IMR-90 (cell line): Measurements from ENCODE around the gene CHST8. TPM values are rescaled to one million over a fixed set of nuclear protein-coding genes. Genes with fewer than 3 reads are reported as not detected.

Source experiments
- ATAC-seq: fragments of 200-7000 bp; cut with Tn5 transposase; 2 replicates; pipeline ENCODE4 v1.9.1; 2020; ENCODE audit warnings: low read depth, mild to moderate bottlenecking, moderate library complexity
- BruUV-seq: library from RNA; stranded (reverse); fragments of 400-500 nt; replicated peaks from 2 replicates; lab custom pipeline; 2021; lab: Mats Ljungman, UMichigan
- CTCF ChIA-PET: fragments of 300-600 bp; formaldehyde crosslinking; extraction: SDS; loops from one replicate; lab custom pipeline; 2021; ENCODE audit warnings: antibody characterized with exemption; lab: Yijun Ruan, JAX
- POLR2A ChIA-PET: fragments of 300-600 bp; sonication (Branson Sonifier 250); formaldehyde crosslinking; loops from one replicate; lab custom pipeline; 2022; ENCODE audit warnings: antibody characterized with exemption; ENCODE audit not compliant: unreplicated experiment; lab: Charles Lee
- DNase-seq: peaks from one replicate; pipeline ENCODE4 v3.0.0; 2013
- H2AFZ ChIP-seq: replicated peaks from 2 replicates; pipeline ENCODE3; 2013; ENCODE audit warnings: low read length, mild to moderate bottlenecking; ENCODE audit not compliant: poor library complexity
- H2AK5ac ChIP-seq: 2 replicates; pipeline ENCODE4 v1.6.1; 2013; ENCODE audit warnings: low read depth, low read length, inconsistent platforms
- H2AK9ac ChIP-seq: replicated peaks from 2 replicates; pipeline ENCODE3; 2013; ENCODE audit warnings: mild to moderate bottlenecking, low read depth, low read length, moderate library complexity; ENCODE audit not compliant: poor library complexity
- H2BK120ac ChIP-seq: 2 replicates; pipeline ENCODE4 v1.6.1; 2013; ENCODE audit warnings: low read depth, low read length, inconsistent platforms
- H2BK15ac ChIP-seq: 3 replicates; pipeline ENCODE4 v1.6.1; 2013; ENCODE audit warnings: low read depth, low read length, inconsistent platforms
- H2BK20ac ChIP-seq: 2 replicates; pipeline ENCODE4 v1.6.1; 2013; ENCODE audit warnings: low read depth, mild to moderate bottlenecking, inconsistent platforms, low read length, moderate library complexity
- H2BK5ac ChIP-seq: 2 replicates; pipeline ENCODE4 v1.6.1; 2013; ENCODE audit warnings: mild to moderate bottlenecking, low read depth, low read length, inconsistent platforms; ENCODE audit not compliant: poor library complexity, severe bottlenecking
- H3K14ac ChIP-seq: replicated peaks from 2 replicates; pipeline ENCODE4 v1.6.1; 2013; ENCODE audit warnings: low read depth, low read length, inconsistent platforms
- H3K18ac ChIP-seq: 2 replicates; pipeline ENCODE4 v1.6.1; 2013; ENCODE audit warnings: low read depth, low read length, control low read depth
- H3K23ac ChIP-seq: 2 replicates; pipeline ENCODE4 v1.6.1; 2013; ENCODE audit warnings: low read depth, low read length, inconsistent platforms
- H3K27ac ChIP-seq: 2 replicates; pipeline ENCODE4 v1.5.1; 2013; ENCODE audit warnings: mild to moderate bottlenecking, control low read depth, low read length; ENCODE audit not compliant: insufficient read depth
- H3K27me3 ChIP-seq: 2 replicates; pipeline ENCODE4 v1.6.1; 2013; ENCODE audit warnings: low read length; ENCODE audit not compliant: control insufficient read depth, insufficient read depth
- H3K36me3 ChIP-seq: 2 replicates; pipeline ENCODE4 v1.6.1; 2013; ENCODE audit warnings: low read length, mixed read lengths; ENCODE audit not compliant: control insufficient read depth, insufficient read depth
- H3K4ac ChIP-seq: 2 replicates; pipeline ENCODE4 v1.6.1; 2013; ENCODE audit warnings: low read depth, low read length, inconsistent platforms
- H3K4me1 ChIP-seq: 2 replicates; pipeline ENCODE4 v1.6.1; 2013; ENCODE audit warnings: low read length, mixed read lengths; ENCODE audit not compliant: control insufficient read depth, insufficient read depth
- H3K4me2 ChIP-seq: 2 replicates; pipeline ENCODE4 v1.6.1; 2013; ENCODE audit warnings: low read depth, mild to moderate bottlenecking, control low read depth, low read length, moderate library complexity
- H3K4me3 ChIP-seq: 2 replicates; pipeline ENCODE4 v1.5.1; 2013; ENCODE audit warnings: low read depth, mild to moderate bottlenecking, control low read depth, low read length, moderate library complexity; ENCODE audit not compliant: insufficient read depth
- H3K56ac ChIP-seq: 2 replicates; pipeline ENCODE4 v1.6.1; 2013; ENCODE audit warnings: low read length, inconsistent platforms; ENCODE audit not compliant: insufficient read depth; ENCODE audit errors: extremely low read depth
- H3K79me1 ChIP-seq, 2 experiments: 2 replicates each; pipeline ENCODE4 v1.6.1; 2013; ENCODE audit warnings: low read length in 2 of 2, inconsistent platforms in 1 of 2, low read depth in 1 of 2
- H3K9ac ChIP-seq: 2 replicates; pipeline ENCODE4 v1.6.1; 2013; ENCODE audit warnings: low read depth, low read length, control low read depth
- H3K9me1 ChIP-seq: 2 replicates; pipeline ENCODE4 v1.6.1; 2013; ENCODE audit warnings: low read length, inconsistent platforms; ENCODE audit not compliant: insufficient read depth
- H3K9me3 ChIP-seq: 2 replicates; pipeline ENCODE4 v1.6.1; 2013; ENCODE audit warnings: low read length; ENCODE audit not compliant: control insufficient read depth, insufficient read depth
- H4K20me1 ChIP-seq: 2 replicates; pipeline ENCODE4 v1.6.1; 2013; ENCODE audit warnings: low read length, inconsistent platforms; ENCODE audit not compliant: insufficient read depth
- H4K5ac ChIP-seq: 2 replicates; pipeline ENCODE4 v1.6.1; 2013; ENCODE audit warnings: mild to moderate bottlenecking, low read depth, low read length, control low read depth
- H4K8ac ChIP-seq, 2 experiments: 2 replicates each; pipeline ENCODE4 v1.6.1; 2013; ENCODE audit warnings: low read depth in 2 of 2, low read length in 2 of 2, control low read depth in 1 of 2, inconsistent platforms in 1 of 2
- H4K91ac ChIP-seq: 2 replicates; pipeline ENCODE4 v1.6.1; 2013; ENCODE audit warnings: low read depth, low read length, inconsistent platforms; ENCODE audit not compliant: insufficient read depth
- BHLHE40 ChIP-seq: fragments of 150-350 bp; IDR thresholded peaks from 2 replicates; pipeline ENCODE4 v1.6.1; 2016; ENCODE audit warnings: mild to moderate bottlenecking, low read depth, low read length
- CTCF ChIP-seq: conservative IDR thresholded peaks from 2 replicates; pipeline ENCODE4 v1.5.1; 2012; ENCODE audit warnings: mild to moderate bottlenecking, low read depth, low read length, improper control_type of control experiment
- FOS ChIP-seq: fragments of 150-350 bp; IDR thresholded peaks from 2 replicates; pipeline ENCODE4 v1.6.1; 2016; ENCODE audit warnings: low read depth, low read length
- MAFK ChIP-seq: IDR thresholded peaks from 2 replicates; pipeline ENCODE4 v1.6.1; 2012; ENCODE audit warnings: low read depth, low read length, improper control_type of control experiment
- MAZ ChIP-seq: IDR thresholded peaks from 2 replicates; pipeline ENCODE4 v1.6.1; 2012; ENCODE audit warnings: low read depth, mild to moderate bottlenecking, low read length, improper control_type of control experiment, moderate library complexity, borderline replicate concordance
- MXI1 ChIP-seq: IDR thresholded peaks from 2 replicates; pipeline ENCODE4 v1.6.1; 2012; ENCODE audit warnings: low read depth, mild to moderate bottlenecking, low read length, moderate library complexity, borderline replicate concordance
- POLR2A ChIP-seq: IDR thresholded peaks from 2 replicates; pipeline ENCODE4 v1.6.1; 2012; ENCODE audit warnings: mild to moderate bottlenecking, low read depth, low read length
- RCOR1 ChIP-seq: IDR thresholded peaks from 2 replicates; pipeline ENCODE4 v1.6.1; 2012; ENCODE audit warnings: mild to moderate bottlenecking, low read length, improper control_type of control experiment; ENCODE audit not compliant: insufficient replicate concordance
- SMC3 ChIP-seq: fragments of 150-350 bp; IDR thresholded peaks from 2 replicates; pipeline ENCODE4 v1.6.1; 2016; ENCODE audit warnings: low read depth, mild to moderate bottlenecking, antibody characterized with exemption, low read length, moderate library complexity
- USF2 ChIP-seq: fragments of 150-350 bp; IDR thresholded peaks from 2 replicates; pipeline ENCODE4 v1.6.1; 2017; ENCODE audit warnings: mild to moderate bottlenecking, antibody characterized with exemption, low read length, low read depth
- WGBS, 2 experiments: methylation state at CpG; one replicate each; pipeline versions ENCODE4 v1.1.5 to v1.1.7; 2013; ENCODE audit warnings: missing lambda C conversion rate in 2 of 2; ENCODE audit not compliant: insufficient read length in 1 of 2; ENCODE audit errors: extremely low coverage in 2 of 2; 5-methylcytosine and 5-hydroxymethylcytosine counted together
- dilution Hi-C: fragments of 300-500 bp; cut with HindIII; formaldehyde crosslinking; loops from one replicate; pipeline ENCODE4 v1.14.3; 2018; ENCODE audit warnings: low sequenced_read_pairs; ENCODE audit not compliant: unreplicated experiment
- in situ Hi-C: fragments of 300-500 bp; cut with MboI; formaldehyde crosslinking; loops from 3 replicates; pipeline ENCODE4 v1.14.3; 2019; ENCODE audit warnings: low sequenced_read_pairs, inconsistent platforms, mixed read lengths
- intact Hi-C: fragments of 100-400 bp; cut with micrococcal nuclease; formaldehyde crosslinking; loops from 2 replicates; pipeline ENCODE4 v1.10.0; 2022
- polyA plus RNA-seq, 3 experiments: library from polyadenylated mRNA; depleted of rRNA; stranded (reverse); fragments of >200 nt; gene quantifications; 2 replicates each; pipeline ENCODE4 v1.2.3, GENCODE V29; 2012; ENCODE audit warnings: low replicate concordance in 1 of 3
- total RNA-seq: library from RNA; depleted of rRNA; stranded (reverse); fragments of >200 nt; gene quantifications from 2 replicates; pipeline ENCODE4 v1.2.3, GENCODE V29; 2012

The CHST8 gene
- total and polyA plus RNA-seq, 2 of the 4 experiments (the other 2 are of a cell fraction) = not detected

GRCh38 chr19:33618884-33619283 is 2.9 kb upstream of the CHST8 start:
- WGBS, 2 experiments = 54% methylated on average over 3 of the region's 5 CpGs; no CpG with 5 or more reads in 1 of the 2 experiments
- no peaks in the 10 kb centered on the region for H3K4me1 ChIP-seq

More at GRCh38 chr19:33618884-33619283, 2.9 kb upstream of the CHST8 start:
- no TSS peak for BruUV-seq
- Histone ChIP-seq H4K91ac (no peak overlapping the region), H3K27ac (no peak overlapping the region), H2BK20ac (no peak overlapping the region), H4K8ac (no peak overlapping the region), H3K27me3 (peaks cover 37% of the 10 kb centered on the region), H2AK9ac (no peak overlapping the region), H4K5ac (no peak overlapping the region), H3K4me2 (no peak overlapping the region), H2AFZ (no peak overlapping the region), H2BK5ac (no peak overlapping the region), H3K9ac (no peak overlapping the region), H2AK5ac (no peak overlapping the region), H3K18ac (no peak overlapping the region), H3K56ac (no peak overlapping the region), H2BK15ac (no peak overlapping the region), H3K23ac (no peak overlapping the region), H3K79me1 (no peaks in the 10 kb centered on the region), H4K20me1 (no peaks in the 10 kb centered on the region), H3K4me3 (no peak overlapping the region), H3K9me3 (no peaks in the 10 kb centered on the region), H2BK120ac (no peak overlapping the region), H3K14ac (no peak overlapping the region), H3K9me1 (no peaks in the 10 kb centered on the region), H3K4ac (no peak overlapping the region), H3K36me3 (no peaks in the 10 kb centered on the region)
- POLR2A ChIA-PET = no interaction called here
- TF ChIP-seq SMC3 (no peak), MAZ (no peak), POLR2A (no peak), MAFK (no peak), USF2 (no peak), FOS (no peak), MXI1 (no peak), BHLHE40 (no peak), CTCF (no peak), RCOR1 (no peak)
- in situ Hi-C loops (no loop called here), intact Hi-C loops (no loop called here), dilution Hi-C loops (no loop called here)
- no peak for DNase-seq
- ATAC-seq = no peak
- CTCF ChIA-PET = no interaction called here
